ENCODE data around the gene KLF16.

Gene KLF16

GRCh38 chr19:1805401-1806183, 57.8 kb downstream of the KLF16 start:
- no peak for DNase-seq

DNA sequence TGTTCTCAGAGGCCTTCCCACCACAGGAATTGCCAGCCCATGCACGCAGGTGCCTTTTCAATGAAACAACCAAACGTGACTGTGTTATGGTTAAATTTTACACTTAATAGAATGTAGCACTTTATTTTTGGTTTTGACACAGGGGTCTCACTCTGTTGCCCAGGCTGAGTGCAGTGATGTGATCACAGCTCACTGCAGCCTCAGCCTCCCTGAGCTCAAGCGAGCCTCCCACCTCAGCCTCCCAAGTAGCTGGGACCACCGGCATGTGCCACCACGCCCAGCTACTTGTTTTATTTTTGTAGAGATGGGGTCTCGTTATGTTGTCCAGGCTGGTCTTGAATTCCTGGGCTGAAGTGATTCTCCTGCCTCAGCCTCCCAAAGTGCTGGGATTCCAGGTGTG, 58.5 kb downstream of the KLF16 start:
- DNase-seq = no peak

Measured in NK-92 treated with Interleukin-12 subunit alpha and Interleukin-12 subunit beta, amount 100 ng/mL, for 24 hours (cell line).